ENCODE results near the gene CDYL2.

DNA sequence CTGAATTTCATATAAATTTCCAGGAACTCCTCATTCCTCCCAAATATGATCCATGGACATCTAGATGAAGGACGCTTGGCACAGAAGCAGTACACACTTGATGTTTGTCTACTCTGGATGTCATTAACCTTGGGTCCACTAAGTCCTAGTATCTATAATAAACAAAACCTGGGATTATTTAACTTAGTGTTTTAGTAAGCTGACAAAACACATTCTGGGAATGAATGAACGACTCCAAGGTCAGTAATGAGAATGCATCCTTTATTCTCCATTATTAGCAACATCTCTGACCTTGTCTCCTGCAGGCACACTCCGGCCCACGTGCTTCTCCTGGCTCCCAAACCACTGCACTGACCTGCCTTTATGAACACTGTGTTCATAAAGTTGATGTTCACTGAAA is 24.1 kb upstream of the CDYL2 start:
- TF ChIP-seq, protein P1, sequence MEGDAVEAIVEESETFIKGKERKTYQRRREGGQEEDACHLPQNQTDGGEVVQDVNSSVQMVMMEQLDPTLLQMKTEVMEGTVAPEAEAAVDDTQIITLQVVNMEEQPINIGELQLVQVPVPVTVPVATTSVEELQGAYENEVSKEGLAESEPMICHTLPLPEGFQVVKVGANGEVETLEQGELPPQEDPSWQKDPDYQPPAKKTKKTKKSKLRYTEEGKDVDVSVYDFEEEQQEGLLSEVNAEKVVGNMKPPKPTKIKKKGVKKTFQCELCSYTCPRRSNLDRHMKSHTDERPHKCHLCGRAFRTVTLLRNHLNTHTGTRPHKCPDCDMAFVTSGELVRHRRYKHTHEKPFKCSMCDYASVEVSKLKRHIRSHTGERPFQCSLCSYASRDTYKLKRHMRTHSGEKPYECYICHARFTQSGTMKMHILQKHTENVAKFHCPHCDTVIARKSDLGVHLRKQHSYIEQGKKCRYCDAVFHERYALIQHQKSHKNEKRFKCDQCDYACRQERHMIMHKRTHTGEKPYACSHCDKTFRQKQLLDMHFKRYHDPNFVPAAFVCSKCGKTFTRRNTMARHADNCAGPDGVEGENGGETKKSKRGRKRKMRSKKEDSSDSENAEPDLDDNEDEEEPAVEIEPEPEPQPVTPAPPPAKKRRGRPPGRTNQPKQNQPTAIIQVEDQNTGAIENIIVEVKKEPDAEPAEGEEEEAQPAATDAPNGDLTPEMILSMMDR (IDR thresholded peaks at IDR 0.05): no peak
- no peak for TF ChIP-seq POLR2A (IDR thresholded peaks at IDR 0.05)
